MM.1S (cell line): ENCODE data around the gene SAA1.

Experiments
- DNase-seq: peaks from one replicate; pipeline ENCODE4 v3.0.0-alpha.2; 2015
- H2AFZ ChIP-seq: fragments of 300-600 bp; sonication (generic); 2 replicates; pipeline ENCODE4 v1.6.0; 2016; ENCODE audit warnings: antibody characterized with exemption, low read length
- H3F3A ChIP-seq: fragments of 300-600 bp; sonication (generic); 2 replicates; pipeline ENCODE4 v1.6.1; 2016; ENCODE audit warnings: mild to moderate bottlenecking, antibody characterized with exemption, low read length, moderate library complexity, mixed read lengths; ENCODE audit not compliant: insufficient read depth
- H3K27ac ChIP-seq: fragments of 300-600 bp; sonication (generic); 2 replicates; pipeline ENCODE4 v1.5.1; 2016; ENCODE audit warnings: mild to moderate bottlenecking, low read length
- H3K27me3 ChIP-seq: fragments of 300-600 bp; sonication (generic); replicated peaks from 2 replicates; pipeline ENCODE4 v1.6.0; 2016; ENCODE audit warnings: low read length; ENCODE audit not compliant: insufficient read depth
- H3K36me3 ChIP-seq: fragments of 300-600 bp; sonication (generic); replicated peaks from 2 replicates; pipeline ENCODE4 v1.6.1; 2016; ENCODE audit warnings: mild to moderate bottlenecking, low read length, mixed read lengths; ENCODE audit not compliant: insufficient read depth
- H3K4me1 ChIP-seq: fragments of 300-600 bp; sonication (generic); 2 replicates; pipeline ENCODE4 v1.6.1; 2016; ENCODE audit warnings: low read length, mixed read lengths
- H3K4me2 ChIP-seq: fragments of 300-600 bp; sonication (generic); 2 replicates; pipeline ENCODE4 v1.6.0; 2016; ENCODE audit warnings: low read depth, low read length
- H3K4me3 ChIP-seq: fragments of 300-600 bp; sonication (generic); 2 replicates; pipeline ENCODE4 v1.5.1; 2016; ENCODE audit warnings: low read length, mixed read lengths
- H3K79me2 ChIP-seq: fragments of 300-600 bp; sonication (generic); 2 replicates; pipeline ENCODE4 v1.6.1; 2016; ENCODE audit warnings: mixed run types, low read length, mixed read lengths
- H3K9ac ChIP-seq: fragments of 300-600 bp; sonication (generic); 2 replicates; pipeline ENCODE4 v1.6.1; 2016; ENCODE audit warnings: low read length, mixed read lengths
- H3K9me2 ChIP-seq: fragments of 300-600 bp; sonication (generic); replicated peaks from 2 replicates; pipeline ENCODE4 v1.6.1; 2016; ENCODE audit warnings: mild to moderate bottlenecking, low read length, mixed read lengths; ENCODE audit not compliant: insufficient read depth
- H3K9me3 ChIP-seq: fragments of 300-600 bp; sonication (generic); replicated peaks from 2 replicates; pipeline ENCODE4 v1.6.1; 2016; ENCODE audit warnings: mild to moderate bottlenecking, low read length, mixed read lengths; ENCODE audit not compliant: insufficient read depth
- H4K20me1 ChIP-seq: fragments of 300-600 bp; sonication (generic); 2 replicates; pipeline ENCODE4 v1.6.1; 2016; ENCODE audit warnings: mild to moderate bottlenecking, low read length, moderate library complexity, mixed read lengths; ENCODE audit not compliant: insufficient read depth
- EZH2 ChIP-seq: fragments of 300-600 bp; sonication (generic); optimal IDR thresholded peaks from 2 replicates; pipeline ENCODE3; 2017; ENCODE audit warnings: low read depth, mild to moderate bottlenecking, antibody characterized with exemption, low read length, mixed read lengths
- EZH2phosphoT487 ChIP-seq: fragments of 300-600 bp; sonication (generic); IDR thresholded peaks from 2 replicates; pipeline ENCODE4 v1.6.1; 2018; ENCODE audit warnings: antibody characterized with exemption, low read length
- TF ChIP-seq, protein P1 (sequence below): fragments of 300-600 bp; sonication (generic); IDR thresholded peaks from 2 replicates; pipeline ENCODE4 v1.5.1; 2016; ENCODE audit warnings: antibody characterized with exemption, low read length, mixed read lengths

Gene SAA1

DNA sequence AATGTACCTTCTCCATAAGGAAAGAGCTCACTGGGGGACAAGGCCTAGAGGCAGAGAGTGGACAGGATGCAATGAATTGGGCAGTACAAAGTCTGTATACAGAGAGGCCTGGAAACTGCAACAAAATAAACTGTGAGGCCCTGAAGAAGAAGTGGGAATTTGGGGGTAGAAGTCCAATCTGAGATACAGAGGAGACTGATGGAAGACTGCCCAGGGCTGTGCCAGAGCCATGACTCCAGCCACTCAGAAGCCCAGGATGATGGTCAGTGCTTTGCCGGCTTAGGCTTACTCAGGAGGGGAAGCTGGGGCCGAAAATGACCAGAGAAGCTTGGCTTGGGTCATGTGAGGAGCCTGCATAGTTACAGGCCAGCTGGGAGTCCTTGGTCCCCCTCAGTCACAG lies 35.2 kb upstream of the SAA1 start:
- no peaks in the 10 kb centered on the region for H3K9me3 ChIP-seq
- no peak for DNase-seq
- no peak overlapping the region for H2AFZ ChIP-seq
- H3K79me2 ChIP-seq: no peaks in the 10 kb centered on the region
- H4K20me1 ChIP-seq: no peaks in the 10 kb centered on the region
- no peaks in the 10 kb centered on the region for H3K27me3 ChIP-seq
- H3K9ac ChIP-seq: no peak overlapping the region
- no peak overlapping the region for H3K4me3 ChIP-seq
- H3K4me2 ChIP-seq: no peak overlapping the region
- H3K4me1 ChIP-seq: peaks cover 13% of the 10 kb centered on the region
- no peak for TF ChIP-seq EZH2
- TF ChIP-seq EZH2phosphoT487: no peak
- TF ChIP-seq, protein P1, sequence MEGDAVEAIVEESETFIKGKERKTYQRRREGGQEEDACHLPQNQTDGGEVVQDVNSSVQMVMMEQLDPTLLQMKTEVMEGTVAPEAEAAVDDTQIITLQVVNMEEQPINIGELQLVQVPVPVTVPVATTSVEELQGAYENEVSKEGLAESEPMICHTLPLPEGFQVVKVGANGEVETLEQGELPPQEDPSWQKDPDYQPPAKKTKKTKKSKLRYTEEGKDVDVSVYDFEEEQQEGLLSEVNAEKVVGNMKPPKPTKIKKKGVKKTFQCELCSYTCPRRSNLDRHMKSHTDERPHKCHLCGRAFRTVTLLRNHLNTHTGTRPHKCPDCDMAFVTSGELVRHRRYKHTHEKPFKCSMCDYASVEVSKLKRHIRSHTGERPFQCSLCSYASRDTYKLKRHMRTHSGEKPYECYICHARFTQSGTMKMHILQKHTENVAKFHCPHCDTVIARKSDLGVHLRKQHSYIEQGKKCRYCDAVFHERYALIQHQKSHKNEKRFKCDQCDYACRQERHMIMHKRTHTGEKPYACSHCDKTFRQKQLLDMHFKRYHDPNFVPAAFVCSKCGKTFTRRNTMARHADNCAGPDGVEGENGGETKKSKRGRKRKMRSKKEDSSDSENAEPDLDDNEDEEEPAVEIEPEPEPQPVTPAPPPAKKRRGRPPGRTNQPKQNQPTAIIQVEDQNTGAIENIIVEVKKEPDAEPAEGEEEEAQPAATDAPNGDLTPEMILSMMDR: no peak
- peaks cover 8% of the 10 kb centered on the region; the same call in 1 of the 2 replicates for H3F3A ChIP-seq
- no peak overlapping the region for H3K27ac ChIP-seq
- no peaks in the 10 kb centered on the region for H3K9me2 ChIP-seq
- no peaks in the 10 kb centered on the region for H3K36me3 ChIP-seq

- H3K9ac ChIP-seq: no peak overlapping the region
- H3K9me2 ChIP-seq: no peaks in the 10 kb centered on the region
- H2AFZ ChIP-seq: no peak overlapping the region
- peaks cover 8% of the 10 kb centered on the region; the same call in 1 of the 2 replicates for H3F3A ChIP-seq
- TF ChIP-seq EZH2phosphoT487 (no peak), EZH2 (no peak)
- TF ChIP-seq, protein P1: no peak
- DNase-seq: no peak
- H3K27ac ChIP-seq: no peak overlapping the region
- H3K36me3 ChIP-seq: no peaks in the 10 kb centered on the region
- H3K79me2 ChIP-seq: no peaks in the 10 kb centered on the region
- H3K4me1 ChIP-seq: peaks cover 6% of the 10 kb centered on the region
- peaks cover 4% of the 10 kb centered on the region; the same call in 1 of the 2 replicates for H3K27me3 ChIP-seq
- H4K20me1 ChIP-seq: no peaks in the 10 kb centered on the region
- no peak overlapping the region for H3K4me3 ChIP-seq
- H3K4me2 ChIP-seq: no peak overlapping the region
- H3K9me3 ChIP-seq: no peaks in the 10 kb centered on the region
These were observed 32.2 kb upstream of the SAA1 start for GRCh38 chr11:18233912-18234311.

- TF ChIP-seq, protein P1: no peak
- TF ChIP-seq EZH2phosphoT487 (no peak), EZH2 (no peak)
- Histone ChIP-seq H3F3A (no peaks in the 10 kb centered on the region), H3K4me1 (no peaks in the 10 kb centered on the region), H3K27me3 (peaks cover 4% of the 10 kb centered on the region; the same call in 1 of the 2 replicates), H3K27ac (no peak overlapping the region), H3K36me3 (no peaks in the 10 kb centered on the region), H4K20me1 (no peaks in the 10 kb centered on the region), H3K9ac (no peak overlapping the region), H3K9me3 (no peaks in the 10 kb centered on the region), H3K4me2 (no peak overlapping the region), H2AFZ (no peak overlapping the region), H3K9me2 (no peaks in the 10 kb centered on the region), H3K4me3 (no peak overlapping the region), H3K79me2 (no peaks in the 10 kb centered on the region)
- no peak for DNase-seq
These were observed 30.4 kb upstream of the SAA1 start for GRCh38 chr11:18235394-18236334.
